NB4 (cell line): Measurements from ENCODE around the gene LTBP1.

Source experiments
- MAX ChIP-seq: IDR thresholded peaks from 2 replicates; pipeline ENCODE4 v1.6.1; 2011; ENCODE audit warnings: low read depth, low read length
- MYC ChIP-seq: IDR thresholded peaks from 2 replicates; pipeline ENCODE4 v1.6.1; 2011; ENCODE audit warnings: low read depth, low read length
- POLR2A ChIP-seq: IDR thresholded peaks from 2 replicates; pipeline ENCODE4 v1.6.1; 2011; ENCODE audit warnings: mild to moderate bottlenecking; ENCODE audit not compliant: insufficient read length; ENCODE audit errors: extremely low read depth

GRCh38 chr2:33322612-33323011, 375.9 kb downstream of the LTBP1 start:
- no peak for TF ChIP-seq POLR2A
- TF ChIP-seq MYC: no peak
- TF ChIP-seq MAX: no peak
